ENCODE data around the gene FATE1.

The FATE1 gene

GRCh38 chrX:151750511-151750910, 34.7 kb downstream of the FATE1 start:
- Histone ChIP-seq H3K79me2 (ENCODE audit: insufficient read depth, low read length) (no peaks in the 10 kb centered on the region), H3K27me3 (ENCODE audit: insufficient read depth, low read length, poor library complexity, severe bottlenecking) (no peaks in the 10 kb centered on the region), H3F3A (ENCODE audit: low read depth) (no peaks in the 10 kb centered on the region), H3K9me2 (replicated peaks; ENCODE audit: low read depth, low read length) (no peaks in the 10 kb centered on the region), H3K4me2 (ENCODE audit: low read depth, low read length, poor library complexity, severe bottlenecking) (no peak overlapping the region), H2AFZ (ENCODE audit: low read length) (no peak overlapping the region), H4K20me1 (ENCODE audit: insufficient read depth, low read length, poor library complexity, severe bottlenecking) (no peaks in the 10 kb centered on the region), H3K9ac (ENCODE audit: low read depth, low read length, poor library complexity, severe bottlenecking) (no peak overlapping the region), H3K36me3 (ENCODE audit: insufficient read depth, low read length) (no peaks in the 10 kb centered on the region), H3K9me3 (ENCODE audit: insufficient read depth, low read depth, low read length) (no peaks in the 10 kb centered on the region), H3K4me3 (ENCODE audit: low read length, poor library complexity, severe bottlenecking) (no peak overlapping the region), H3K4me1 (ENCODE audit: insufficient read depth, low read length, poor library complexity, severe bottlenecking) (no peaks in the 10 kb centered on the region)
- TF ChIP-seq EZH2phosphoT487 (IDR thresholded peaks at IDR 0.05; ENCODE audit: borderline replicate concordance) = no peak
- no peak for TF ChIP-seq CTCF (conservative IDR thresholded peaks at IDR 0.05; ENCODE audit: low read length)

DNA sequence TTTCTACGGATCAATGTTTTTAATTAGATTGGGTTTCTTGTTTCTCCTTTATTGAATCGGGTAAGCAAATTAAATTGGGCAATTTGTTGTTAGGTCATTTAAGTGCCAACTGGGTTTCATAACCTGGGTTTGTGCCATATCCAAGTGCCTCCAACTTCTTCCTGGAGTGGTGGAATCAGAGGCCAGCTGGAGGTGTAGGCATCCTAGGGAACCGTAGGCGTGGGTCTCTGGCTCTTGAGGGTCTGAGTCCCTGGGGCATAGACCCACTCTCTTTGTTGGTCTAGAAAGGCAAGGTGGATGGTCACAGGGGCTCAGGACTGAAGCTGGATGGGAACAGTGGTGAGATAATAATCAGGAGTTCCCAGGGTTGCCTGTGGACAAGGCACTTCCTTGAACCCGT, 37.0 kb downstream of the FATE1 start:
- H2AFZ ChIP-seq (ENCODE audit: low read length) = no peak overlapping the region
- H3K9me3 ChIP-seq (ENCODE audit: insufficient read depth, low read depth, low read length) = no peaks in the 10 kb centered on the region
- no peak overlapping the region for H3K4me3 ChIP-seq (ENCODE audit: low read length, poor library complexity, severe bottlenecking)
- H4K20me1 ChIP-seq (ENCODE audit: insufficient read depth, low read length, poor library complexity, severe bottlenecking) = no peaks in the 10 kb centered on the region
- no peaks in the 10 kb centered on the region for H3K4me1 ChIP-seq (ENCODE audit: insufficient read depth, low read length, poor library complexity, severe bottlenecking)
- no peak overlapping the region for H3K4me2 ChIP-seq (ENCODE audit: low read depth, low read length, poor library complexity, severe bottlenecking)
- TF ChIP-seq CTCF (conservative IDR thresholded peaks at IDR 0.05; ENCODE audit: low read length) = no peak
- no peak overlapping the region for H3K9ac ChIP-seq (ENCODE audit: low read depth, low read length, poor library complexity, severe bottlenecking)
- H3F3A ChIP-seq (ENCODE audit: low read depth) = no peaks in the 10 kb centered on the region
- H3K36me3 ChIP-seq (ENCODE audit: insufficient read depth, low read length) = no peaks in the 10 kb centered on the region
- H3K79me2 ChIP-seq (ENCODE audit: insufficient read depth, low read length) = no peaks in the 10 kb centered on the region
- H3K9me2 ChIP-seq (replicated peaks; ENCODE audit: low read depth, low read length) = no peaks in the 10 kb centered on the region
- no peaks in the 10 kb centered on the region for H3K27me3 ChIP-seq (ENCODE audit: insufficient read depth, low read length, poor library complexity, severe bottlenecking)

GRCh38 chrX:151753313-151754046, 37.6 kb downstream of the FATE1 start:
- Histone ChIP-seq H3K79me2 (ENCODE audit: insufficient read depth, low read length) (no peaks in the 10 kb centered on the region), H3K4me3 (ENCODE audit: low read length, poor library complexity, severe bottlenecking) (no peak overlapping the region), H3K4me2 (ENCODE audit: low read depth, low read length, poor library complexity, severe bottlenecking) (no peak overlapping the region), H3K36me3 (ENCODE audit: insufficient read depth, low read length) (no peaks in the 10 kb centered on the region), H3K9me3 (ENCODE audit: insufficient read depth, low read depth, low read length) (no peaks in the 10 kb centered on the region), H3K4me1 (ENCODE audit: insufficient read depth, low read length, poor library complexity, severe bottlenecking) (no peaks in the 10 kb centered on the region), H3K9me2 (replicated peaks; ENCODE audit: low read depth, low read length) (no peaks in the 10 kb centered on the region), H3F3A (ENCODE audit: low read depth) (no peaks in the 10 kb centered on the region), H3K27me3 (ENCODE audit: insufficient read depth, low read length, poor library complexity, severe bottlenecking) (no peaks in the 10 kb centered on the region), H3K9ac (ENCODE audit: low read depth, low read length, poor library complexity, severe bottlenecking) (no peak overlapping the region), H2AFZ (ENCODE audit: low read length) (no peak overlapping the region), H4K20me1 (ENCODE audit: insufficient read depth, low read length, poor library complexity, severe bottlenecking) (no peaks in the 10 kb centered on the region)
- TF ChIP-seq CTCF (conservative IDR thresholded peaks at IDR 0.05; ENCODE audit: low read length) (no peak), EZH2phosphoT487 (IDR thresholded peaks at IDR 0.05; ENCODE audit: borderline replicate concordance) (no peak)

Measured in Loucy (cell line).